ENCODE measurements around the gene HEYL. TPM values are rescaled to one million over a fixed set of nuclear protein-coding genes. Genes with fewer than 3 reads are reported as not detected.
A peak's percentile ranks its signal among the peaks of the same experiment; 100 is the strongest.

Gene HEYL
- under 1 TPM; 0.37 to 0.45 TPM for polyA plus RNA-seq

GRCh38 chr1:39639305-39640130 is at the start of gene HEYL:
Gene HEYL, minus strand, starts transcription at chr1:39639643. Its CDS starts 18 bp downstream, at chr1:39639625.
- 9 to 12% methylated on average over 79 to 88 of the region's 88 CpGs for WGBS, 2 donors
- no peaks in the 10 kb centered on the region for H3K4me1 ChIP-seq (ENCODE audit: control insufficient read depth in 2 of 2, insufficient read depth in 2 of 2, low read length in 1 of 2)
- H3K27ac ChIP-seq (ENCODE audit: low read depth in 2 of 2, low read length in 1 of 2), result peak within 1 kb of the TSS in 1 of 2 donors; percentile 21
- peaks cover 0 to 4% of the 10 kb centered on the region in 2 donors for H3K9me3 ChIP-seq (ENCODE audit: control insufficient read depth in 2 of 2, insufficient read depth in 1 of 2, low read depth in 1 of 2, low read length in 1 of 2)
- H3K4me3 ChIP-seq (ENCODE audit: low read depth in 1 of 2, low read length in 2 of 2), result peak within 1 kb of the TSS; percentile 4 to 31
- no peaks in the 10 kb centered on the region for H3K36me3 ChIP-seq (ENCODE audit: control insufficient read depth in 2 of 2, insufficient read depth in 2 of 2, low read length in 1 of 2)
- H3K27me3 ChIP-seq (ENCODE audit: control insufficient read depth in 1 of 2, insufficient read depth in 2 of 2, low read length in 2 of 2), result no peaks in the 10 kb centered on the region

DNA sequence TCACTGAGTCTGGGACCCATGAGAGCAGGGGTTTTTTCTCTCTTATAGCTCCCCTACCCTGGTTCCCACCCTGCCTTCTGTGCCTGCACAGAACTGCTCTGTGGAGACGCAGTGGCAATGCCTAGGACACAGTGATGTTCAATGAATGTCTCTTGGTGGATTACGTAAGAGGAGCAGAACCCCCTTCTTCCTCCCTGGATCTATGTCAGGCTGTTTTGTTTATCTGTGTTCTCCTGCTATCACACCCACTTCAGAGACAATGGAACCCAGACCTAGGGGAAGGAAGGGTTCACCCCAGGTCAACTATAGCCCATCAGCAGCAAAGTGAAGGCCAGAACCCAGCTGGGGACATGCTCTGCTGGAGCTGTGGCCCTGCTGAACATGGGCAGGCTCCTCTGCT is 49.8 kb upstream of the HEYL start:
- Histone ChIP-seq H3K27ac (ENCODE audit: low read depth in 2 of 2, low read length in 1 of 2) (no peak overlapping the region), H3K4me1 (ENCODE audit: control insufficient read depth in 2 of 2, insufficient read depth in 2 of 2, low read length in 1 of 2) (peaks cover 2 to 13% of the 10 kb centered on the region in 2 donors), H3K4me3 (ENCODE audit: low read depth in 1 of 2, low read length in 2 of 2) (no peak overlapping the region), H3K27me3 (ENCODE audit: control insufficient read depth in 1 of 2, insufficient read depth in 2 of 2, low read length in 2 of 2) (peaks cover 4 to 9% of the 10 kb centered on the region in 2 donors), H3K36me3 (ENCODE audit: control insufficient read depth in 2 of 2, insufficient read depth in 2 of 2, low read length in 1 of 2) (no peaks in the 10 kb centered on the region), H3K9me3 (ENCODE audit: control insufficient read depth in 2 of 2, insufficient read depth in 1 of 2, low read depth in 1 of 2, low read length in 1 of 2) (no peaks in the 10 kb centered on the region)
- WGBS, 2 donors, result 60 to 83% methylated on average over 2 of the region's 2 CpGs

DNA sequence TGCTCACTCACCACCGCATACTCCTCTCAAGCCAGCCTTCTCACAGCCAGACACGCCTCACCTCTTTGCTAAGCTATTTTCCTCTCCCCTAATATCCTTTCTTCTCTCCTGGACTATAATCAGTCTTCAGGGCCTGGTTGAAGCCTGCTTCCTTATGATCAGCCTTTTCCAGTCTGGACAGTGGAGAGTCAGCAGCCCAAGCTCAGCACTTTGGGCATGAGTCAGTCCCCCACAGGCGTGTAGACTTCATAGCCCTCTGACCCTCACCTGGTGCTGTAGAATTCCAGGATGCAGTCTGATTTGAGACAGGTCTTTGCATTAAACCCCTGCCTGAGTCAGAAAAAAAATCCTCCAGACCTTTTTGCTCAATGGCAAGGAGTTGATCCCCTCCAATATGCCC is 49.3 kb upstream of the HEYL start:
- H3K27me3 ChIP-seq (ENCODE audit: control insufficient read depth in 1 of 2, insufficient read depth in 2 of 2, low read length in 2 of 2), result peaks cover 4 to 9% of the 10 kb centered on the region in 2 donors
- H3K36me3 ChIP-seq (ENCODE audit: control insufficient read depth in 2 of 2, insufficient read depth in 2 of 2, low read length in 1 of 2), result no peaks in the 10 kb centered on the region
- H3K9me3 ChIP-seq (ENCODE audit: control insufficient read depth in 2 of 2, insufficient read depth in 1 of 2, low read depth in 1 of 2, low read length in 1 of 2), result no peaks in the 10 kb centered on the region
- no peak overlapping the region for H3K27ac ChIP-seq (ENCODE audit: low read depth in 2 of 2, low read length in 1 of 2)
- peaks cover 2 to 15% of the 10 kb centered on the region in 2 donors for H3K4me1 ChIP-seq (ENCODE audit: control insufficient read depth in 2 of 2, insufficient read depth in 2 of 2, low read length in 1 of 2)
- 67 to 73% methylated on average over 3 of the region's 3 CpGs for WGBS, 2 donors
- H3K4me3 ChIP-seq (ENCODE audit: low read depth in 1 of 2, low read length in 2 of 2), result no peak overlapping the region

- no peaks in the 10 kb centered on the region for H3K36me3 ChIP-seq (ENCODE audit: control insufficient read depth in 2 of 2, insufficient read depth in 2 of 2, low read length in 1 of 2)
- no peaks in the 10 kb centered on the region for H3K9me3 ChIP-seq (ENCODE audit: control insufficient read depth in 2 of 2, insufficient read depth in 1 of 2, low read depth in 1 of 2, low read length in 1 of 2)
Measured at GRCh38 chr1:39687243-39687642, 47.8 kb upstream of the HEYL start.

GRCh38 chr1:39685071-39685470 is 45.6 kb upstream of the HEYL start:
- H3K27me3 ChIP-seq (ENCODE audit: control insufficient read depth in 1 of 2, insufficient read depth in 2 of 2, low read length in 2 of 2), result peaks cover 4 to 7% of the 10 kb centered on the region in 2 donors
- H3K36me3 ChIP-seq (ENCODE audit: control insufficient read depth in 2 of 2, insufficient read depth in 2 of 2, low read length in 1 of 2), result no peaks in the 10 kb centered on the region
- H3K9me3 ChIP-seq (ENCODE audit: control insufficient read depth in 2 of 2, insufficient read depth in 1 of 2, low read depth in 1 of 2, low read length in 1 of 2), result no peaks in the 10 kb centered on the region
- no peak overlapping the region for H3K27ac ChIP-seq (ENCODE audit: low read depth in 2 of 2, low read length in 1 of 2)
- peaks cover 0 to 2% of the 10 kb centered on the region in 2 donors for H3K4me1 ChIP-seq (ENCODE audit: control insufficient read depth in 2 of 2, insufficient read depth in 2 of 2, low read length in 1 of 2)
- WGBS, 2 donors, result 81 to 84% methylated on average over 3 of the region's 3 CpGs
- no peak overlapping the region for H3K4me3 ChIP-seq (ENCODE audit: low read depth in 1 of 2, low read length in 2 of 2)

More at GRCh38 chr1:39687243-39687642, 47.8 kb upstream of the HEYL start:
- Histone ChIP-seq H3K27ac (ENCODE audit: low read depth in 2 of 2, low read length in 1 of 2) (no peak overlapping the region), H3K4me1 (ENCODE audit: control insufficient read depth in 2 of 2, insufficient read depth in 2 of 2, low read length in 1 of 2) (peaks cover 2 to 15% of the 10 kb centered on the region in 2 donors), H3K27me3 (ENCODE audit: control insufficient read depth in 1 of 2, insufficient read depth in 2 of 2, low read length in 2 of 2) (peaks cover 4 to 9% of the 10 kb centered on the region in 2 donors), H3K4me3 (ENCODE audit: low read depth in 1 of 2, low read length in 2 of 2) (no peak overlapping the region)
- WGBS, 2 donors, result 54 to 58% methylated on average over 2 of the region's 2 CpGs

DNA sequence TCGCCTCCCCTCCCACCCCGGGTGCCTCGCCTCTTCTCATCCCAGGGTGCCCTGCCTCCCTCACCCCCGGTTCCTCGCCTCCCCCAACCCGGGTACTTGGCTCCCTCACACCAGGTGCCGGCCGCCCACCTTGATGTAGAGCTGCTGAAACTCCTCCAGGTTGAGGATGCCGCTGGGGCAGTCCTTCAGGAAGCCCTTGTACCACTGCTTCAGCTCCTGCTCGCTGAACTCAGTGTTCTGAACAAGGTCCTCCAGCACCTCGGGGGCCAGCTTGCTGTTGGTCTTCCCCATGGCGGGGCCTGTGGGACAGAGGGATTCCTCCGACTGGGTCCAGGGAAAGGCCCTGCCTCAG is 44.8 kb upstream of the HEYL start:
- WGBS, 2 donors, result 57 to 70% methylated on average over 12 to 13 of the region's 13 CpGs
- H3K27me3 ChIP-seq (ENCODE audit: control insufficient read depth in 1 of 2, insufficient read depth in 2 of 2, low read length in 2 of 2), result peaks cover 3 to 4% of the 10 kb centered on the region in 2 donors
- H3K27ac ChIP-seq (ENCODE audit: low read depth in 2 of 2, low read length in 1 of 2), result no peak overlapping the region
- H3K4me3 ChIP-seq (ENCODE audit: low read depth in 1 of 2, low read length in 2 of 2), result no peak overlapping the region
- H3K4me1 ChIP-seq (ENCODE audit: control insufficient read depth in 2 of 2, insufficient read depth in 2 of 2, low read length in 1 of 2), result peaks cover 0 to 2% of the 10 kb centered on the region in 2 donors
- H3K9me3 ChIP-seq (ENCODE audit: control insufficient read depth in 2 of 2, insufficient read depth in 1 of 2, low read depth in 1 of 2, low read length in 1 of 2), result peaks cover 0 to 2% of the 10 kb centered on the region in 2 donors
- no peaks in the 10 kb centered on the region for H3K36me3 ChIP-seq (ENCODE audit: control insufficient read depth in 2 of 2, insufficient read depth in 2 of 2, low read length in 1 of 2)

- Histone ChIP-seq H3K36me3 (ENCODE audit: control insufficient read depth in 2 of 2, insufficient read depth in 2 of 2, low read length in 1 of 2) (no peaks in the 10 kb centered on the region), H3K9me3 (ENCODE audit: control insufficient read depth in 2 of 2, insufficient read depth in 1 of 2, low read depth in 1 of 2, low read length in 1 of 2) (peaks cover 0 to 2% of the 10 kb centered on the region in 2 donors), H3K27ac (ENCODE audit: low read depth in 2 of 2, low read length in 1 of 2) (no peak overlapping the region), H3K4me1 (ENCODE audit: control insufficient read depth in 2 of 2, insufficient read depth in 2 of 2, low read length in 1 of 2) (peaks cover 0 to 2% of the 10 kb centered on the region in 2 donors), H3K4me3 (ENCODE audit: low read depth in 1 of 2, low read length in 2 of 2) (no peak overlapping the region), H3K27me3 (ENCODE audit: control insufficient read depth in 1 of 2, insufficient read depth in 2 of 2, low read length in 2 of 2) (peaks cover 3 to 4% of the 10 kb centered on the region in 2 donors)
- WGBS, 2 donors, result 18 to 19% methylated on average over 52 to 62 of the region's 62 CpGs
Measured at GRCh38 chr1:39683591-39684312, 44.3 kb upstream of the HEYL start.

GRCh38 chr1:39681999-39682398 is 42.6 kb upstream of the HEYL start:
- H3K4me1 ChIP-seq (ENCODE audit: control insufficient read depth in 2 of 2, insufficient read depth in 2 of 2, low read length in 1 of 2), result peaks cover 0 to 2% of the 10 kb centered on the region in 2 donors
- H3K27me3 ChIP-seq (ENCODE audit: control insufficient read depth in 1 of 2, insufficient read depth in 2 of 2, low read length in 2 of 2), result peaks cover 3 to 4% of the 10 kb centered on the region in 2 donors
- no peak overlapping the region for H3K4me3 ChIP-seq (ENCODE audit: low read depth in 1 of 2, low read length in 2 of 2)
- H3K9me3 ChIP-seq (ENCODE audit: control insufficient read depth in 2 of 2, insufficient read depth in 1 of 2, low read depth in 1 of 2, low read length in 1 of 2), result peaks cover 0 to 2% of the 10 kb centered on the region in 2 donors
- 80 to 87% methylated on average over 1 of the region's 1 CpG for WGBS, 2 donors
- H3K36me3 ChIP-seq (ENCODE audit: control insufficient read depth in 2 of 2, insufficient read depth in 2 of 2, low read length in 1 of 2), result no peaks in the 10 kb centered on the region
- H3K27ac ChIP-seq (ENCODE audit: low read depth in 2 of 2, low read length in 1 of 2), result no peak overlapping the region

- no peak overlapping the region for H3K27ac ChIP-seq (ENCODE audit: low read depth in 2 of 2, low read length in 1 of 2)
- H3K4me3 ChIP-seq (ENCODE audit: low read depth in 1 of 2, low read length in 2 of 2), result no peak overlapping the region
- no peaks in the 10 kb centered on the region for H3K36me3 ChIP-seq (ENCODE audit: control insufficient read depth in 2 of 2, insufficient read depth in 2 of 2, low read length in 1 of 2)
- peaks cover 0 to 4% of the 10 kb centered on the region in 2 donors for H3K27me3 ChIP-seq (ENCODE audit: control insufficient read depth in 1 of 2, insufficient read depth in 2 of 2, low read length in 2 of 2)
- 79 to 80% methylated on average over 3 of the region's 3 CpGs for WGBS, 2 donors
- H3K9me3 ChIP-seq (ENCODE audit: control insufficient read depth in 2 of 2, insufficient read depth in 1 of 2, low read depth in 1 of 2, low read length in 1 of 2), result peaks cover 0 to 2% of the 10 kb centered on the region in 2 donors
- peaks cover 0 to 2% of the 10 kb centered on the region in 2 donors for H3K4me1 ChIP-seq (ENCODE audit: control insufficient read depth in 2 of 2, insufficient read depth in 2 of 2, low read length in 1 of 2)
Measured at GRCh38 chr1:39681294-39681693, 41.9 kb upstream of the HEYL start.

All from esophagus (tissue), 2 donors.